Heart left ventricle (tissue), 16 donors: ENCODE measurements around the gene ZNF662. TPM values are rescaled to one million over a fixed set of nuclear protein-coding genes. Genes with fewer than 3 reads are reported as not detected.

ENCODE experiments used
- ATAC-seq, 4 donors: fragments of 200-7000 bp; cut with Tn5 transposase; one replicate each; pipeline ENCODE4 v1.9.1; 2020 to 2022; ENCODE audit warnings: moderate library complexity in 4 of 4, mild to moderate bottlenecking in 3 of 4, moderate number of reproducible peaks in 1 of 4
- DNase-seq, 5 donors: peaks; one replicate each; pipeline ENCODE4 v3.0.0-alpha.2; 2020
- H3K27ac ChIP-seq, 12 donors: fragments of 200-600 bp; sonication (generic) in 4 of 12; one replicate each; pipeline versions ENCODE4 v1.5.0 to v1.8.0; 2016 to 2022; ENCODE audit warnings: mild to moderate bottlenecking in 2 of 12
- H3K27me3 ChIP-seq, 9 donors: fragments of 200-600 bp; sonication (generic) in 2 of 9; one replicate each; pipeline versions ENCODE4 v1.5.1 to v1.8.0; 2016 to 2022; ENCODE audit warnings: mild to moderate bottlenecking in 3 of 9
- H3K36me3 ChIP-seq, 9 donors: fragments of 200-600 bp; sonication (generic) in 2 of 9; one replicate each; pipeline versions ENCODE4 v1.5.0 to v1.8.0; 2018 to 2022; ENCODE audit warnings: mild to moderate bottlenecking in 2 of 9
- H3K4me1 ChIP-seq, 12 donors: fragments of 200-600 bp; sonication (generic) in 4 of 12; one replicate each; pipeline versions ENCODE4 v1.5.0 to v1.8.0; 2016 to 2022; ENCODE audit warnings: mild to moderate bottlenecking in 3 of 12
- H3K4me3 ChIP-seq, 12 donors: fragments of 200-600 bp; sonication (generic) in 4 of 12; one replicate each; pipeline versions ENCODE4 v1.5.0 to v1.8.0; 2017 to 2022; ENCODE audit warnings: mild to moderate bottlenecking in 9 of 12, moderate library complexity in 4 of 12
- H3K9me3 ChIP-seq, 12 donors: fragments of 200-600 bp; sonication (generic) in 4 of 12; one replicate each; pipeline versions ENCODE4 v1.5.0 to v1.8.0; 2016 to 2022; ENCODE audit warnings: mild to moderate bottlenecking in 1 of 12
- CTCF ChIP-seq, 12 donors: fragments of 200-600 bp; sonication (generic) in 4 of 12; IDR thresholded peaks; one replicate each; pipeline versions ENCODE4 v1.5.0 to v1.8.0; 2018 to 2022; ENCODE audit warnings: antibody characterized with exemption in 12 of 12, mild to moderate bottlenecking in 5 of 12
- POLR2A ChIP-seq, 2 donors: fragments of 450-650 bp; IDR thresholded peaks; one replicate each; pipeline ENCODE4 v1.6.1; 2017; ENCODE audit warnings: antibody characterized with exemption in 2 of 2, mild to moderate bottlenecking in 2 of 2, moderate library complexity in 2 of 2
- WGBS, 4 donors: extraction: QIAGEN DNeasy Blood & Tissue Kit in 2 of 4; methylation state at CpG; one replicate each; pipeline versions ENCODE4 v1.1.5 to v1.1.7; 2013 to 2018; 5-methylcytosine and 5-hydroxymethylcytosine counted together
- intact Hi-C, 10 donors: fragments of 100-400 bp; cut with DNase I; formaldehyde crosslinking; loops; one replicate each; pipeline versions ENCODE4 v1.11.1 to v1.14.2; 2022
- polyA plus RNA-seq, 2 donors: library from polyadenylated mRNA; stranded (reverse); fragments of 200-250 nt; gene quantifications; one replicate each; pipeline ENCODE4 v1.2.3, GENCODE V29; 2013
- total RNA-seq, 9 donors: library from RNA; depleted of rRNA in 2 of 9; stranded (reverse); fragments of >200 nt in 2 of 9; fragmentation: NEBNext Ultra II Directional in 3 of 9; extraction: Animal tissue kit (Norgen Biotek cat#: 25700) in 3 of 9; gene quantifications; one replicate each; pipeline versions ENCODE4 v1.1.0 to v1.2.4, GENCODE V29; 2016 to 2023
- donor health status: ischemic (EF 13 %, LVEDD 7.1; RV severe dilation, severe dysfunction).
- donor health status: healthy with polysubstance abuse.
- donor health status: DM: no; HTN: yes; CAD: no.
- donor health status: DM: no; HTN: no; CAD: no.
- donor health status: ischemic (EF 25% LVEDD 6.9; RV normal size, moderate dysfunction).
- donor health status: ischemic (EF 25% LVEDD 5.7; RV mildly dilated, moderate dysfunction).
- donor health status: healthy.
- donor health status: DM: yes; HTN: yes; CAD: no.
- donor health status: ischemic (EF 35%, LVEDD 5.7; RV mildly dilated, moderate dysfunction).
- donor health status: nonischemic (EF 11% LVEDD 7.7; RV severe dilation, severe dysfunction).
- donor health status: DM: yes; HTN: yes; CAD: no.
- donor health status: PGD.
- donor health status: ischemic (EF 29% LVEDD 5.4; RV normal size, mild dysfunction).
- donor health status: nonischemic (EF 23%, LVEDD 6.1; RV moderate dilation, normal function).

The ZNF662 gene
- total and polyA plus RNA-seq, 11 donors = 0.76 to 11.1 (median 3.7) TPM

DNA sequence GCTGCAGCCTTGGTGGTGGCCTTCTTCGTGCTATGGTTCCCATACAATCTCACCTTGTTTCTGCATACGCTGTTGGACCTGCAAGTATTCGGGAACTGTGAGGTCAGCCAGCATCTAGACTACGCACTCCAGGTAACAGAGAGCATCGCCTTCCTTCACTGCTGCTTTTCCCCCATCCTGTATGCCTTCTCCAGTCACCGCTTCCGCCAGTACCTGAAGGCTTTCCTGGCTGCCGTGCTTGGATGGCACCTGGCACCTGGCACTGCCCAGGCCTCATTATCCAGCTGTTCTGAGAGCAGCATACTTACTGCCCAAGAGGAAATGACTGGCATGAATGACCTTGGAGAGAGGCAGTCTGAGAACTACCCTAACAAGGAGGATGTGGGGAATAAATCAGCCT is 40.7 kb upstream of the ZNF662 start:
- H3K9me3 ChIP-seq = peaks cover 0 to 2% (median 0%) of the 10 kb centered on the region in 12 donors
- intact Hi-C loops = no loop called here
- TF ChIP-seq POLR2A (IDR thresholded peaks at IDR 0.05) = no peak
- no peak for TF ChIP-seq CTCF (IDR thresholded peaks at IDR 0.05)
- WGBS, 4 donors = 92 to 99% (median 94%) methylated on average over 8 of the region's 8 CpGs
- no peak for DNase-seq
- no peaks in the 10 kb centered on the region for H3K36me3 ChIP-seq
- no peak overlapping the region for H3K27ac ChIP-seq
- no peak for ATAC-seq
- H3K4me1 ChIP-seq = no peaks in the 10 kb centered on the region
- H3K4me3 ChIP-seq = no peak overlapping the region
- no peaks in the 10 kb centered on the region for H3K27me3 ChIP-seq

DNA sequence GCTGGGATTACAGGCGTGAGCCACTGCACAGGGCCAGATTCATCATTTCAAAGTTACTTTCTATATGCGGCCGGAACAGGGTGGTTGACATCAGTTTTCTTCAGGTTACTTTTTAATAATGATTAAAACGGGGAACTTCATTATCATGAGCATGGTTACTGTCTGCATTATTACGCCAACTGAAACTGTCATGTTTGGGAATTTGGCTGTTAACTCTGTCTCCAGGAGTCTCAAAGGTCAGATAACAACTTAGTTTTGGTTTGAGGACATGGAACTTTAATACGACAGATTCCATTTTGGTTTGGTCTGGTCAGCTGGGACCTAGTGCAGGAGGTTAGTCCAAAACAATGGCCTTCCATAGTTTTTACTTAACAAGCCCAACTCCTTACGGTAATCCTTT is 38.8 kb upstream of the ZNF662 start:
- H3K4me1 ChIP-seq = peaks cover 0 to 13% (median 6%) of the 10 kb centered on the region in 12 donors
- H3K27ac ChIP-seq = no peak overlapping the region
- DNase-seq = no peak
- no peaks in the 10 kb centered on the region for H3K36me3 ChIP-seq
- TF ChIP-seq CTCF (IDR thresholded peaks at IDR 0.05) (no peak), POLR2A (IDR thresholded peaks at IDR 0.05) (no peak)
- H3K9me3 ChIP-seq = no peaks in the 10 kb centered on the region
- no peak overlapping the region for H3K4me3 ChIP-seq
- no peaks in the 10 kb centered on the region for H3K27me3 ChIP-seq
- intact Hi-C loops = no loop called here
- WGBS, 4 donors = 84 to 95% (median 89%) methylated on average over 7 of the region's 7 CpGs
- no peak for ATAC-seq

DNA sequence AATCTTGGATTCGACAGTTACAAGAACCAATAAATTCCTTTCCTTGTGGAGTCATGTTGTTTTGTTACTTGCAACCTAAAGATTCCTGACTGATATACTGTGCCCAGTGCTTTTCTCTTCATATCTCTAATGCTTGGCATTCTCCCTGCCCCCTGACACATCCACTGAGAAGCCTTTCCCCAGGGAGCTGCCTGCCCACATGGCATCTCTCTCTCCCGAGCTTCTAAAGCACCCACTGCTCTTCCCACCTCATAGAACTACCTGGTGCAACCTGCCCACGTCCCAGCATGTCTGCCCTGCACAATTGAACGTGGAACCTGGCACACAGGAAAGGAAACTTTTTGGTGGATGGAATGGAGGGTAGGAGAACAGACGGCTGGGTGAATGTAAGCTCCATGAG is 37.1 kb upstream of the ZNF662 start:
- Histone ChIP-seq H3K27ac (no peak overlapping the region), H3K27me3 (no peaks in the 10 kb centered on the region), H3K36me3 (no peaks in the 10 kb centered on the region), H3K4me3 (no peak overlapping the region), H3K4me1 (peaks cover 0 to 21% (median 7%) of the 10 kb centered on the region in 12 donors), H3K9me3 (no peaks in the 10 kb centered on the region)
- TF ChIP-seq POLR2A (IDR thresholded peaks at IDR 0.05) = no peak
- TF ChIP-seq CTCF (IDR thresholded peaks at IDR 0.05) = no peak
- intact Hi-C loops = no loop called here
- 73 to 83% (median 80%) methylated on average over 5 of the region's 5 CpGs for WGBS, 4 donors
- DNase-seq (no peak), ATAC-seq (no peak)

GRCh38 chr3:42871592-42872196 is 34.2 kb upstream of the ZNF662 start:
- peak in 4 of 5 donors; percentile 32 to 52 (median 35) for DNase-seq
- Histone ChIP-seq H3K4me3 (no peak overlapping the region), H3K27me3 (no peaks in the 10 kb centered on the region), H3K36me3 (no peaks in the 10 kb centered on the region), H3K9me3 (no peaks in the 10 kb centered on the region), H3K4me1 (peaks cover 0 to 21% (median 7%) of the 10 kb centered on the region in 12 donors), H3K27ac (peak overlapping the region in 3 of 12 donors; percentile 19 to 53 (median 48))
- intact Hi-C loops = loop anchor here in 1 of 10 donors (2.0 kb wide), 1 partner anchor 37 kb away; no protein-coding TSS in a partner anchor
- WGBS, 4 donors = 14 to 26% (median 16%) methylated on average over 3 to 5 of the region's 5 CpGs
- peak; percentile 36 to 65 (median 61) for ATAC-seq
- TF ChIP-seq CTCF (IDR thresholded peaks at IDR 0.05) (no peak), POLR2A (IDR thresholded peaks at IDR 0.05) (no peak)
